Activated CD4-positive, alpha-beta T cell treated with anti-CD3 and anti-CD28 coated beads for 36 hours (primary cell): ENCODE results near the gene PHTF2. TPM values are rescaled to one million over a fixed set of nuclear protein-coding genes. Genes with fewer than 3 reads are reported as not detected.
"Not testable (repeated sequence)": the region's sequence is repeated elsewhere in the genome, so short reads cannot be mapped to it uniquely, and the experiment has no call there.

ENCODE experiments used
- ATAC-seq: fragments of 200-7000 bp; cut with Tn5 transposase; one replicate; pipeline ENCODE4 v1.10.0; 2021; ENCODE audit warnings: mild to moderate bottlenecking, moderate library complexity
- CTCF ChIA-PET: fragments of 350-600 bp; sonication (Branson Sonifier 250); formaldehyde crosslinking; loops from one replicate; lab custom pipeline; 2021; ENCODE audit warnings: antibody characterized with exemption; lab: Charles Lee
- POLR2A ChIA-PET: fragments of 350-600 bp; sonication (Branson Sonifier 250); formaldehyde crosslinking; loops from one replicate; lab custom pipeline; 2021; ENCODE audit warnings: antibody characterized with exemption, inconsistent platforms; lab: Charles Lee
- DNase-seq: peaks from one replicate; pipeline ENCODE4 v3.0.0-alpha.2; 2020
- H3K27ac Mint-ChIP-seq: one replicate; pipeline ENCODE4 v1.8.0; 2021; ENCODE audit warnings: mixed read lengths
- H3K27me3 Mint-ChIP-seq: one replicate; pipeline ENCODE4 v1.8.0; 2021; ENCODE audit warnings: mixed read lengths
- H3K36me3 Mint-ChIP-seq: one replicate; pipeline ENCODE4 v1.8.0; 2021; ENCODE audit warnings: low read depth, mixed read lengths
- H3K4me1 Mint-ChIP-seq: one replicate; pipeline ENCODE4 v1.8.0; 2021; ENCODE audit warnings: mixed read lengths
- H3K4me3 Mint-ChIP-seq: one replicate; pipeline ENCODE4 v1.8.0; 2021; ENCODE audit warnings: mild to moderate bottlenecking, moderate library complexity, mixed read lengths
- H3K9me3 Mint-ChIP-seq: one replicate; pipeline ENCODE4 v1.8.0; 2021; ENCODE audit warnings: low read depth, mixed read lengths
- intact Hi-C, 2 experiments: fragments of 100-400 bp; cut with DNase I in 1 of 2; cut with micrococcal nuclease in 1 of 2; formaldehyde crosslinking; loops; one replicate each; pipeline versions ENCODE4 v1.14.2 to v1.15.1; 2022 to 2024; cut with DNase I, micrococcal nuclease
- total RNA-seq, 2 experiments: library from RNA; stranded (reverse); gene quantifications; one replicate each; pipeline ENCODE4 v1.2.3, GENCODE V29; 2021

The PHTF2 gene
- total RNA-seq, 2 experiments from 2014 or later, result 25.5 to 26.7 TPM

- H3K27me3 Mint-ChIP-seq, result no peaks in the 10 kb centered on the region
- no peak overlapping the region for H3K27ac Mint-ChIP-seq
- no peak overlapping the region for H3K4me3 Mint-ChIP-seq
- DNase-seq, result no peak
- H3K9me3 Mint-ChIP-seq, result no peaks in the 10 kb centered on the region
- ATAC-seq, result no peak
- no peaks in the 10 kb centered on the region for H3K36me3 Mint-ChIP-seq
- H3K4me1 Mint-ChIP-seq, result no peaks in the 10 kb centered on the region
- POLR2A ChIA-PET, result no interaction called here
- intact Hi-C loops, result no loop called here
- CTCF ChIA-PET, result no interaction called here
Measured at GRCh38 chr7:77993838-77994237, 195.3 kb downstream of the PHTF2 start.

GRCh38 chr7:77995717-77996116, 197.1 kb downstream of the PHTF2 start:
- DNase-seq, result no peak
- ChIA-PET CTCF (interaction anchor here (0.6 kb wide), 1 partner anchor 376 kb away, joined by 3 read pairs; no protein-coding TSS in a partner anchor), POLR2A (no interaction called here)
- Mint-ChIP-seq H3K4me3 (no peak overlapping the region), H3K27me3 (no peaks in the 10 kb centered on the region), H3K27ac (no peak overlapping the region), H3K9me3 (no peaks in the 10 kb centered on the region), H3K36me3 (no peaks in the 10 kb centered on the region), H3K4me1 (no peaks in the 10 kb centered on the region)
- intact Hi-C loops, result no loop called here
- no peak for ATAC-seq

GRCh38 chr7:77999168-77999567, 200.6 kb downstream of the PHTF2 start:
- CTCF ChIA-PET, H3K4me3 Mint-ChIP-seq, H3K36me3 Mint-ChIP-seq: not testable (repeated sequence)

GRCh38 chr7:78002021-78002420, 203.4 kb downstream of the PHTF2 start:
- no peaks in the 10 kb centered on the region for H3K36me3 Mint-ChIP-seq
- no peaks in the 10 kb centered on the region for H3K9me3 Mint-ChIP-seq
- ChIA-PET POLR2A (no interaction called here), CTCF (no interaction called here)
- no peaks in the 10 kb centered on the region for H3K27me3 Mint-ChIP-seq
- no peak overlapping the region for H3K27ac Mint-ChIP-seq
- no peaks in the 10 kb centered on the region for H3K4me1 Mint-ChIP-seq
- no peak for DNase-seq
- no peak overlapping the region for H3K4me3 Mint-ChIP-seq
- intact Hi-C loops, result no loop called here
- no peak for ATAC-seq

More at GRCh38 chr7:77999168-77999567, 200.6 kb downstream of the PHTF2 start:
- intact Hi-C loops, H3K9me3 Mint-ChIP-seq, H3K27ac Mint-ChIP-seq, H3K4me1 Mint-ChIP-seq, H3K27me3 Mint-ChIP-seq, DNase-seq, ATAC-seq, POLR2A ChIA-PET: not testable (repeated sequence)

- Mint-ChIP-seq H3K27ac (no peak overlapping the region), H3K4me1 (no peaks in the 10 kb centered on the region), H3K4me3 (no peak overlapping the region), H3K27me3 (no peaks in the 10 kb centered on the region), H3K9me3 (no peaks in the 10 kb centered on the region), H3K36me3 (no peaks in the 10 kb centered on the region)
- ATAC-seq, result no peak
- no peak for DNase-seq
- ChIA-PET CTCF (interaction anchor here (0.6 to 1.1 kb wide), 3 partner anchors 18 to 350 kb away, joined by 3 to 6 read pairs (median 3); no protein-coding TSS in a partner anchor), POLR2A (no interaction called here)
- intact Hi-C loops, result no loop called here
Measured at GRCh38 chr7:78002715-78003114, 204.1 kb downstream of the PHTF2 start.

GRCh38 chr7:78006063-78006755, 207.6 kb downstream of the PHTF2 start:
- intact Hi-C loops, result no loop called here
- POLR2A ChIA-PET, result no interaction called here
- Mint-ChIP-seq H3K27me3 (no peaks in the 10 kb centered on the region), H3K4me1 (no peaks in the 10 kb centered on the region), H3K36me3 (no peaks in the 10 kb centered on the region), H3K27ac (no peak overlapping the region), H3K4me3 (no peak overlapping the region), H3K9me3 (no peaks in the 10 kb centered on the region)
- ATAC-seq (no peak), DNase-seq (no peak)
- CTCF ChIA-PET, result no interaction called here

Other genes starting within 250 kb of the PHTF2 start
- gene RSBN1L, start 102.3 kb upstream of the PHTF2 start, total RNA-seq, result 10 to 100 TPM; 21.0 to 26.3 TPM
- gene TMEM60, start 339 bp upstream of the PHTF2 start, total RNA-seq, result 10 to 100 TPM in 1 of 2 experiments, 1 to 10 TPM in 1; 7.9 to 10.1 TPM